Measurements from ENCODE around the gene KDM2B. TPM values are rescaled to one million over a fixed set of nuclear protein-coding genes. Genes with fewer than 3 reads are reported as not detected.

The KDM2B gene
- total and polyA plus RNA-seq, 2 experiments from 2014 or later = 13.6 to 22.7 TPM

GRCh38 chr12:121444842-121445202, 136.0 kb downstream of the KDM2B start:
- H3K9me3 ChIP-seq (ENCODE audit: low read depth) = no peaks in the 10 kb centered on the region
- no peaks in the 10 kb centered on the region for H4K20me1 ChIP-seq (ENCODE audit: insufficient read depth, poor library complexity, severe bottlenecking)
- H3K4me2 ChIP-seq = no peak overlapping the region
- H3K9me2 ChIP-seq (replicated peaks; ENCODE audit: insufficient read depth) = no peaks in the 10 kb centered on the region
- H3K36me3 ChIP-seq (replicated peaks; ENCODE audit: insufficient read depth, low read depth) = no peaks in the 10 kb centered on the region
- no peak overlapping the region for H2AFZ ChIP-seq
- TF ChIP-seq EZH2 (IDR thresholded peaks at IDR 0.05; ENCODE audit: borderline replicate concordance) (no peak), CTCF (IDR thresholded peaks at IDR 0.05; ENCODE audit: poor library complexity) (no peak), EZH2phosphoT487 (IDR thresholded peaks at IDR 0.05; ENCODE audit: low read depth, severe bottlenecking, unreplicated experiment) (no peak)
- H3K27me3 ChIP-seq = no peaks in the 10 kb centered on the region
- 69% methylated on average over 4 of the region's 4 CpGs for WGBS (ENCODE audit: low lambda C conversion rate, missing lambda C conversion rate)
- H3K4me3 ChIP-seq = no peak overlapping the region
- H3K79me2 ChIP-seq = no peaks in the 10 kb centered on the region
- H3K4me1 ChIP-seq (ENCODE audit: insufficient read depth) = no peaks in the 10 kb centered on the region
- DNase-seq (ENCODE audit: low spot score) = no peak
- H3K27ac ChIP-seq = no peak overlapping the region

DNA sequence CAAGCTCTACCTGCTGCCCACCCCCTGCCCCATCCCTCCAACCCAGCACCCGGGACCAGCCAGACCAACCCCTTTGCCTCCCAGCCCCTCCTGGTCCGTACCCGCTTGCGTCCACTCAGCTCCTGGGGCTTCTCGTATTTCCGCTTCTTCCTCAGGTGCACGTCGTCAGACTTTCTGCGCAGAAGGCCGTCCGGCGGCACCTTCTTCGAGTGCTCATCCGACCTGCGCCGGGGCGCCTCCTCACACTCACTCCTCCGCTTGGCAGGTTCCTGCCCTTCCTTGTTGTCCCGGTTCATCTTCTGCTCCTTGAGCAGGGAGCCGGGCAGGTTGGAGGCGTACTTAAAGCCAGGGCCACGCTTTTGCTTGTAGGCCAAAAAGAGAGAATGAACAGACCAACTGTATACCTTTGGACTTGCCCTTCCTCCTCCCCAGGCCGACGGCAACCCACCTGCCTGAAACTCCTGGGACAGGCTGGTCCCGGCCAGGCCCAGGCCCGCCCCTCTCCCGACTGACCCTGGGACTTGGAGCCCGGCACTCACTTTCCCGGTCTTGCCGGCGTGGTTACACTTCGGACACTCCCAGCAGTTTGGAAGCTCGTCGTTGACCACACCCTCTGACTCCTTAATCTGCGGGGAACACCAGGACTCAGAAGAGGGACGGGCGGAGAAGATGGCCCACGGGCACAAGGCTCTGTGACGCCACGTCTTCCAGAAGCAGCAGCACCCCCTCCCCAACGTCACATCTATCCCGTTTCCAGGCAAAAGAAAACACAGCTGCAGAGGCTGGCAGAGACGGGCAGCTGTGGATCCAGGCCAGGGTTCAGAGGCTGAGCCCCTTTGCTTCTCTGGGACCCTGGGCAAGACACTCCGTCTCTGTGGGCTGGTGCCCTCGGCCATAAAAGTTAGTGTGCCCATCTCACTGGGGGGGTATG, 136.6 kb downstream of the KDM2B start:
- no peaks in the 10 kb centered on the region for H3K4me1 ChIP-seq (ENCODE audit: insufficient read depth)
- no peak overlapping the region for H2AFZ ChIP-seq
- H3K27me3 ChIP-seq = no peaks in the 10 kb centered on the region
- H4K20me1 ChIP-seq (ENCODE audit: insufficient read depth, poor library complexity, severe bottlenecking) = no peaks in the 10 kb centered on the region
- 93% methylated on average over 44 of the region's 45 CpGs for WGBS (ENCODE audit: low lambda C conversion rate, missing lambda C conversion rate)
- no peak overlapping the region for H3K4me3 ChIP-seq
- H3K27ac ChIP-seq = no peak overlapping the region
- no peak overlapping the region for H3K4me2 ChIP-seq
- H3K36me3 ChIP-seq (replicated peaks; ENCODE audit: insufficient read depth, low read depth) = no peaks in the 10 kb centered on the region
- DNase-seq (ENCODE audit: low spot score) = no peak
- TF ChIP-seq EZH2phosphoT487 (IDR thresholded peaks at IDR 0.05; ENCODE audit: low read depth, severe bottlenecking, unreplicated experiment) = no peak
- TF ChIP-seq EZH2 (IDR thresholded peaks at IDR 0.05; ENCODE audit: borderline replicate concordance) = no peak
- no peak for TF ChIP-seq CTCF (IDR thresholded peaks at IDR 0.05; ENCODE audit: poor library complexity)
- H3K9me3 ChIP-seq (ENCODE audit: low read depth) = no peaks in the 10 kb centered on the region
- H3K9me2 ChIP-seq (replicated peaks; ENCODE audit: insufficient read depth) = no peaks in the 10 kb centered on the region
- H3K79me2 ChIP-seq = no peaks in the 10 kb centered on the region

GRCh38 chr12:121443193-121443870, 137.5 kb downstream of the KDM2B start:
- Histone ChIP-seq H2AFZ (no peak overlapping the region), H3K4me2 (no peak overlapping the region), H3K27me3 (no peaks in the 10 kb centered on the region), H3K4me3 (no peak overlapping the region), H3K36me3 (replicated peaks; ENCODE audit: insufficient read depth, low read depth) (no peaks in the 10 kb centered on the region), H4K20me1 (ENCODE audit: insufficient read depth, poor library complexity, severe bottlenecking) (no peaks in the 10 kb centered on the region), H3K27ac (no peak overlapping the region), H3K4me1 (ENCODE audit: insufficient read depth) (no peaks in the 10 kb centered on the region), H3K79me2 (no peaks in the 10 kb centered on the region), H3K9me3 (ENCODE audit: low read depth) (no peaks in the 10 kb centered on the region), H3K9me2 (replicated peaks; ENCODE audit: insufficient read depth) (no peaks in the 10 kb centered on the region)
- TF ChIP-seq EZH2phosphoT487 (IDR thresholded peaks at IDR 0.05; ENCODE audit: low read depth, severe bottlenecking, unreplicated experiment) (no peak), EZH2 (IDR thresholded peaks at IDR 0.05; ENCODE audit: borderline replicate concordance) (no peak), CTCF (IDR thresholded peaks at IDR 0.05; ENCODE audit: poor library complexity) (peak; percentile 94)
- 25% methylated on average over 7 of the region's 20 CpGs for WGBS (ENCODE audit: low lambda C conversion rate, missing lambda C conversion rate)
- peak; percentile 89 for DNase-seq (ENCODE audit: low spot score)
